Kidney (tissue), 14 donors: ENCODE results near the gene ADGRL3. TPM values are rescaled to one million over a fixed set of nuclear protein-coding genes. Genes with fewer than 3 reads are reported as not detected.

Experiments used
- DNase-seq, 5 donors: peaks; one replicate each; pipeline ENCODE4 v3.0.0-alpha.2; 2013 to 2020
- FAIRE-seq: peaks from 2 replicates; lab custom pipeline; 2012; peaks lifted over from hg19 to GRCh38; lab: Jason Lieb, UNC
- H3K27ac ChIP-seq, 2 donors: one replicate each; pipeline ENCODE4 v1.7.0; 2013; ENCODE audit warnings: low read depth in 2 of 2, low read length in 2 of 2, inconsistent platforms in 1 of 2
- H3K27me3 ChIP-seq: one replicate; pipeline ENCODE4 v1.7.1; 2013; ENCODE audit warnings: low read length, inconsistent platforms; ENCODE audit not compliant: control insufficient read depth, insufficient read depth
- H3K36me3 ChIP-seq, 3 donors: one replicate each; pipeline versions ENCODE4 v1.7.0 to v1.7.1; 2013; ENCODE audit warnings: low read length in 3 of 3, control low read depth in 1 of 3, inconsistent platforms in 1 of 3; ENCODE audit not compliant: insufficient read depth in 3 of 3, control insufficient read depth in 2 of 3
- H3K4me1 ChIP-seq, 3 donors: one replicate each; pipeline versions ENCODE4 v1.7.0 to v1.7.1; 2013; ENCODE audit warnings: low read length in 3 of 3, inconsistent platforms in 1 of 3, low read depth in 1 of 3; ENCODE audit not compliant: control insufficient read depth in 2 of 3, insufficient read depth in 2 of 3
- H3K4me3 ChIP-seq, 3 donors: one replicate each; pipeline versions ENCODE4 v1.7.0 to v1.8.1; 2013; ENCODE audit warnings: low read length in 3 of 3, control low read depth in 1 of 3, inconsistent platforms in 1 of 3
- H3K9ac ChIP-seq, 3 donors: one replicate each; pipeline versions ENCODE4 v1.7.0 to v1.7.1; 2013; ENCODE audit warnings: low read length in 3 of 3, control low read depth in 1 of 3, inconsistent platforms in 1 of 3
- H3K9me3 ChIP-seq, 3 donors: one replicate each; pipeline versions ENCODE4 v1.7.0 to v1.7.1; 2013; ENCODE audit warnings: low read length in 3 of 3, control low read depth in 1 of 3, inconsistent platforms in 1 of 3; ENCODE audit not compliant: control insufficient read depth in 2 of 3, insufficient read depth in 1 of 3
- intact Hi-C: fragments of 100-400 bp; cut with DNase I; formaldehyde crosslinking; loops from one replicate; pipeline ENCODE4 v1.11.1; 2022
- polyA plus RNA-seq: library from polyadenylated mRNA; stranded (reverse); fragments of 350-450 nt; fragmentation: Illumina TruSeq; extraction: RNeasy Lipid Tissue Mini Kit (QIAGEN cat#74804); gene quantifications from one replicate; pipeline ENCODE4 v1.2.3, GENCODE V29; 2014; ENCODE audit warnings: low read depth, low replicate concordance; ENCODE audit not compliant: insufficient read depth
- total RNA-seq: library from RNA; stranded (reverse); fragmentation: NEBNext Ultra II Directional; extraction: Animal tissue kit (Norgen Biotek cat#: 25700); gene quantifications from one replicate; pipeline ENCODE4 v1.2.1, GENCODE V29; 2021
- TF ChIP-seq, protein P1 (sequence below): IDR thresholded peaks from 3 replicates; pipeline ENCODE4 v1.5.1; 2012; ENCODE audit warnings: mild to moderate bottlenecking, moderate library complexity, borderline replicate concordance; ENCODE audit not compliant: insufficient read depth; ENCODE audit errors: extremely low read depth
- donor health status: control.
- donor health status: control.
- donor health status: control.
- donor health status: control.
- donor health status: control.
- donor health status: DM: yes; HTN: yes; CAD: no.
- donor health status: Normal renal cell carcinoma (clear cell type).

The ADGRL3 gene
- total and polyA plus RNA-seq, 2 donors from 2014 or later, result 1.3 to 8.9 TPM

DNA sequence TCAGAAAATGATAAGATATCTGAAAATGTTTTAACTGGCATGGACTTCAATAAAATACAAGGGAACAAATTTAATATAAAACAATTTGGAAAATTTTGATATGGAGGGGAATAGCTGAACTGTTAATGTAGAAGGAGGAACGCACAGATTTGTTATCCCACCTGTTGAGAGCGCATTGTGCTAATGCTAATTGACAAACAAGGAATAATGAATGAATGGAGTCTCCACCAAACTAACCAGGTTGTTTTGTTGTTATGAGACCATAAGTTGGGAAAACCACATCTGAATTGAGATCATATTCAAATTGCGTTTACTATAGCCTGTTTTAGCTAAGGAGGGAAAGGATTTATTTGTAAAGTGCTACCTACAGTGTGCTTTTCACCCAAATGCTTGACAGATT lies 195.6 kb downstream of the ADGRL3 start:
- TF ChIP-seq, protein P1, sequence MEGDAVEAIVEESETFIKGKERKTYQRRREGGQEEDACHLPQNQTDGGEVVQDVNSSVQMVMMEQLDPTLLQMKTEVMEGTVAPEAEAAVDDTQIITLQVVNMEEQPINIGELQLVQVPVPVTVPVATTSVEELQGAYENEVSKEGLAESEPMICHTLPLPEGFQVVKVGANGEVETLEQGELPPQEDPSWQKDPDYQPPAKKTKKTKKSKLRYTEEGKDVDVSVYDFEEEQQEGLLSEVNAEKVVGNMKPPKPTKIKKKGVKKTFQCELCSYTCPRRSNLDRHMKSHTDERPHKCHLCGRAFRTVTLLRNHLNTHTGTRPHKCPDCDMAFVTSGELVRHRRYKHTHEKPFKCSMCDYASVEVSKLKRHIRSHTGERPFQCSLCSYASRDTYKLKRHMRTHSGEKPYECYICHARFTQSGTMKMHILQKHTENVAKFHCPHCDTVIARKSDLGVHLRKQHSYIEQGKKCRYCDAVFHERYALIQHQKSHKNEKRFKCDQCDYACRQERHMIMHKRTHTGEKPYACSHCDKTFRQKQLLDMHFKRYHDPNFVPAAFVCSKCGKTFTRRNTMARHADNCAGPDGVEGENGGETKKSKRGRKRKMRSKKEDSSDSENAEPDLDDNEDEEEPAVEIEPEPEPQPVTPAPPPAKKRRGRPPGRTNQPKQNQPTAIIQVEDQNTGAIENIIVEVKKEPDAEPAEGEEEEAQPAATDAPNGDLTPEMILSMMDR, result no peak
- Histone ChIP-seq H3K36me3 (no peaks in the 10 kb centered on the region), H3K4me1 (no peaks in the 10 kb centered on the region), H3K27ac (no peak overlapping the region), H3K4me3 (no peak overlapping the region), H3K9me3 (no peaks in the 10 kb centered on the region), H3K9ac (no peak overlapping the region), H3K27me3 (no peaks in the 10 kb centered on the region)
- DNase-seq (no peak), FAIRE-seq (no peak)
- intact Hi-C loops, result no loop called here

DNA sequence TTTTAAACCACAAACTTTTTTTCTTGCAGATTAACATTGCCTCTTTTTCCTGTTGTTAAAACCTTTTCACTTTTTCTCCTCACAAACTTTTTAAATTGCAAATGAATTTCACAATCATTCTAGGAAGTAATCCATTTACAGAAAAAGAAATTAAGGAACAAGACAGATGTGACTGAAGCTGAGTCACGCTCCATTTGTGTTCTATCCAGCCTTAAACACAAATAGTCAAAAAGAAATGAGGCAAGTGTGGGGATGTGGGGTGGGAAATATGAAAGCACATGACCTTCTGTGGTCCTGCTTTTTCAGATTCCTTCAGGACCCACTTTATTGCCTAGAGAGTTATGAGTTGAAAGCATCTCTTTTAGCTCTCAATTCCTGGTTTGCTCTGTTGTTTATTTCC lies 197.0 kb downstream of the ADGRL3 start:
- TF ChIP-seq, protein P1, result no peak
- FAIRE-seq (no peak), DNase-seq (peak in 2 of 5 donors; percentile 44 to 61)
- intact Hi-C loops, result no loop called here
- Histone ChIP-seq H3K4me3 (no peak overlapping the region), H3K36me3 (no peaks in the 10 kb centered on the region), H3K27ac (no peak overlapping the region), H3K27me3 (no peaks in the 10 kb centered on the region), H3K4me1 (no peaks in the 10 kb centered on the region), H3K9me3 (no peaks in the 10 kb centered on the region), H3K9ac (no peak overlapping the region)

DNA sequence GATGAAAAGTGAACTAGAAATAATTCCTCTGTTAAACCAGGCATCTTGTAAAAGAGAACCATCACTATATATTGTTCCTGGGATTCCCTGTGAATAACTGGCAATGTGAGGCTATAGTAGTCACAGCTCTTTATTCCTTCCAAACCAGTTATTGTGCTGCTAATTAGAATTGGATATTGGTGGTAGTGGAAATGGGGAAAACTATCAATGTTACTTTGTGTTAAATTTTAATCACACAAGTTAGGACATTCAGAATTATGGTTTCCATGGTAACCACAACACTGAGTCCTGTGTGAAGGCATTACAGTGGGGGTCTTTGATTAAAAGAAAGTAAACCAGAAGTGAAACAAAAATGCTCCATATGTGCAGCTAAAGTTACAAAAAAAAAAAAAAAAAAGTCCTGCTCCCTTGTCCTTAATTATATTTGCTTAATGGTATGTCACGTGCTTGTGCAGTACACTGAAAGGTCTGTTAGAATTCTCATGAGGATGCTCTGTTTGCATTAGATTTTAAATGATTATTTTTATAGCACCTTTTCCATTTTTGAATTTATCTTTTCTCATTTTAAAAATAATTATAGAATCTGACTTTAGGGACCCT lies 200.4 kb downstream of the ADGRL3 start:
- Histone ChIP-seq H3K27me3 (no peaks in the 10 kb centered on the region), H3K4me3 (no peak overlapping the region), H3K36me3 (no peaks in the 10 kb centered on the region), H3K9me3 (no peaks in the 10 kb centered on the region), H3K9ac (no peak overlapping the region), H3K4me1 (no peaks in the 10 kb centered on the region), H3K27ac (no peak overlapping the region)
- intact Hi-C loops, result no loop called here
- FAIRE-seq (no peak), DNase-seq (no peak)
- TF ChIP-seq, protein P1, result no peak

DNA sequence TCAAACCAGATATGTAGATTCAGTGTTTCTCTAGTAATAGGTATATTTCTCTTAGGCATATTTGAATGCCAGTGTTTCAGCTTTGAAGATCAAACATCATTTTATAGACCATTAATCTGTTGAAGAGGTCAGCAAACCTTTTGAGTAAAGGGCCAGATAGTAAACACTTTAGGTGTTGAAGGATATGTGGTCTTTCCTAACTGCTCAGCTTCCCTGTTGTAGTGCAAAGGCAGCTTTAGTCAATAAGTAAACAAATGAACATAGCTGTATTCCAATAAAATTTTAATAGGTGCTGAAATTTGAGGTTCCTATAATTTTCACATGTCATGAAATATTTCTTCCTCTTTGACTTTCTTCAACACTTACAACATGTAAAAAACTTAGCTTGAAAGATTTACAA lies 201.6 kb downstream of the ADGRL3 start:
- TF ChIP-seq, protein P1, result no peak

More for the DNA sequence above, 201.6 kb downstream of the ADGRL3 start:
- H3K36me3 ChIP-seq, result no peaks in the 10 kb centered on the region
- H3K27me3 ChIP-seq, result no peaks in the 10 kb centered on the region
- H3K9ac ChIP-seq, result no peak overlapping the region
- FAIRE-seq (no peak), DNase-seq (no peak)
- H3K4me3 ChIP-seq, result no peak overlapping the region
- intact Hi-C loops, result no loop called here
- H3K4me1 ChIP-seq, result no peaks in the 10 kb centered on the region
- no peak overlapping the region for H3K27ac ChIP-seq
- no peaks in the 10 kb centered on the region for H3K9me3 ChIP-seq
